SIG-M5 treated with dmso at 0.1 percent for 504 hours (cell line): ENCODE results near the gene TOX3.

Experiments used
- DNase-seq: peaks from one replicate; lab custom pipeline; 2025; ENCODE audit not compliant: unreplicated experiment; lab: John Stamatoyannopoulos, UW

The TOX3 gene

DNA sequence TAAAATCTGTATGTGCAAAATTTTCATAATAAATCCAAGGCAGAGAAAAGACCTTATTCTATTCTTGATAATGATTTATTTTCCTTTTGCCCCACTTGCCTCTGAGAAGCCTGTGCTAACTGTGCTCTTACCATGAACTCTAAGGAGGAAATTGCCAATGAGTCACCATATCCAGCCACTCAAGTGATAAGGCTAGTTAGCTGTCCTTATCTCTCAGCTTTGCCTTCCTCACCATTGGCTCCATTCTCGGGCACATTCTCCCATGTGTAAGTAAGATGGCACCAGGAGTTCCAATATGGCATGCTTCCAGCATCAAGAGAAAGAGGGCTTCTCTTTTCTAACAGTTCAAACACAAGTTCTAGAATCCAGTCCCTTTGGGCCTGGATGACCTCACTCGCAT, 142.4 kb downstream of the TOX3 start:
- no peak for DNase-seq

- no peak for DNase-seq
Measured at GRCh38 chr16:52399116-52399515, 147.8 kb downstream of the TOX3 start.

DNA sequence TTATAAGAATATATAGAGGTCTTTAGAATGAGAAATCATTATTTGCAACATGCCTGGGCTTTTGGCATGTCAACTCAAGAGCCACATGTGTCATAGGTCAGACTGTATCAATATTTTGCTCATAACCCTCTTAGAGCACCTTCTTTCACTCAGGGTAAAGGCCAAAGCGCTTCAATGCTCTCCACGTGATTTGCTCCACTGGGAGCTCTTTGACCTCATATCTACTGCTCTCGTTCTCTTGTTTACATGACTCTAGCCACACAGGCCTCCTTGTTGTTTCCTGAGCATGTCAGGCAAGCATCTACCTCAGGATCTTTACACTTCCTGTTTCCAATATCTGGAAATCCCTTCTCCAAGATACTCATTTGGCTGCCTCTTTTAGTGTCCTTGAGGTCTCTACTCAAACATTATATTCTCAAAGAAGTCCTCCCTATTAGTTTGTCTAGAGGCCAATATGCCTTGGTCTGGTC, 148.4 kb downstream of the TOX3 start:
- no peak for DNase-seq

DNA sequence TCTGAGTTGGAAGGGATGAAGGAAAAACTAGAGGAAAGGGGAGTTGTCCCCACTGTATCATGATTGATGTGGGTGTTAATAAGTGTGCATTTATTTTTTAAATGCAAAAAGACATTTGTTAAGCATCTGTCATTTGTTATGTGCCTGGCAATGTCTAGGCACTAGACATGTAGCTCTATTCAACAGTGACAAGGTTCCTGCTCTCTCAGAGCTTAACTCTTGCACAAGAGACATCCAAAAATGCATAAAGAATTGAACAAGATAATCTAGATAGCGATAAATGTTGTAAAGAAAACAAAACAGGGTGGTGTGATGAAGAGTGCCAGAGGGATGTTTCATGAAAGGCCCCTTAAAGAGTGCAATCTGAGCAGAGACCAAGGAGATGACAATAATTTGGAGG, 148.9 kb downstream of the TOX3 start:
- no peak for DNase-seq

DNA sequence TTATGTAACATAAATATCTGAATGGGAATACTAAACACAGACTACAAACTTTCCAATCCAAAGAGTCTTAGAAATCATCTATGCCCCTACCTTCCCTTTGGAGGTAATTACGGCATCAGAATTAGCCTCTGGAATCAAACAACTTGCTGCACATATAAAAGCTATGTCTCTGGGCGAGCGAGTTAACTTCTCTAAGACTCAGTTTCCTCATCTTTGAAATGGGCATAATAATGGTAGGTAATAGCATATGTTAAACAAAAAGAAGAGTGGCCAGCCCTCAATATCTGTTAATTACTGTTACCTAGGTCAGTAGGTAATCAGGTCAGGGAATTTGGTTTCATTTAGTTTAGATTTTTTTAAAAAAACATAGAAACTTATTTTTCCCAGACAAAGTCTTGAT, 153.5 kb downstream of the TOX3 start:
- no peak for DNase-seq

GRCh38 chr16:52389045-52389444, 157.9 kb downstream of the TOX3 start:
- DNase-seq, result no peak
